Measurements from ENCODE around the gene SOCS3.

The SOCS3 gene

DNA sequence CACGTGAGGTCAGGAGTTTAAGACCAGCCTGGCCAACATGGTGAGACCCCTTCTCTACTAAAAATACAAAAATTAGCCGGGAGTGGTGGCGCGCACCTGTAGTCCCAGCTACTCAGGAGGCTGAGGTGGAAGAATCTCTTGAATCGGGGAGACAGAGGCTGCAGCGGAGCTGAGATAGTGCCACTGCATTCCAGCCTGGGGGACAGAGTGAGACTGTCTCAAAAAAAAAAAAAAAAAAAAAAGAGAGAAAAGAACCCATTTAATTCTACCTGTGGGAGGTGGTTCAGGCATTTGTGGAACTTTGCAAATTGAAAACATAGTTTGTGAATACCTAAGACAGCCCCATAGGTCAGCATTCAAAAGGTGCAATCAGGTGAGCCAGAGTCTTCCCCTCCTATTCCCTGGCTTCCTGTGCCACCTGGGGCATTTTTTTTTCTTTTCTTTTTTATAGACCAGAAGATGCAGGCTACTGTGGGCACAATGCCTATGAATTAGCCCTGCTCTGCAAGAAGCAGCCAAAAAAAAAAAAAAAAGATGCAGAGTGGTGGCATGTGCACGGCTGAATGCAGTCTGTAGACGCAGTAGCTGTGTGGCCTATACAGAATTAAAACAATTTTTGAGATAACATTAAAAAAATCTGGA, 9.1 kb upstream of the SOCS3 start:
- Histone ChIP-seq H3K27me3 (replicated peaks) (no peaks in the 10 kb centered on the region), H3K27ac (no peak overlapping the region), H3K4me3 (ENCODE audit: low read depth, low read length) (no peak overlapping the region), H3K36me3 (replicated peaks) (no peaks in the 10 kb centered on the region)
- no peak for DNase-seq
- in situ Hi-C loops (cut with HindIII; ENCODE audit: low pct_ligation_motif_present, low sequenced_read_pairs), result no loop called here
- TF ChIP-seq, protein P1, sequence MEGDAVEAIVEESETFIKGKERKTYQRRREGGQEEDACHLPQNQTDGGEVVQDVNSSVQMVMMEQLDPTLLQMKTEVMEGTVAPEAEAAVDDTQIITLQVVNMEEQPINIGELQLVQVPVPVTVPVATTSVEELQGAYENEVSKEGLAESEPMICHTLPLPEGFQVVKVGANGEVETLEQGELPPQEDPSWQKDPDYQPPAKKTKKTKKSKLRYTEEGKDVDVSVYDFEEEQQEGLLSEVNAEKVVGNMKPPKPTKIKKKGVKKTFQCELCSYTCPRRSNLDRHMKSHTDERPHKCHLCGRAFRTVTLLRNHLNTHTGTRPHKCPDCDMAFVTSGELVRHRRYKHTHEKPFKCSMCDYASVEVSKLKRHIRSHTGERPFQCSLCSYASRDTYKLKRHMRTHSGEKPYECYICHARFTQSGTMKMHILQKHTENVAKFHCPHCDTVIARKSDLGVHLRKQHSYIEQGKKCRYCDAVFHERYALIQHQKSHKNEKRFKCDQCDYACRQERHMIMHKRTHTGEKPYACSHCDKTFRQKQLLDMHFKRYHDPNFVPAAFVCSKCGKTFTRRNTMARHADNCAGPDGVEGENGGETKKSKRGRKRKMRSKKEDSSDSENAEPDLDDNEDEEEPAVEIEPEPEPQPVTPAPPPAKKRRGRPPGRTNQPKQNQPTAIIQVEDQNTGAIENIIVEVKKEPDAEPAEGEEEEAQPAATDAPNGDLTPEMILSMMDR (IDR thresholded peaks at IDR 0.05; ENCODE audit: low read depth, low read length, missing control alignments), result no peak

DNA sequence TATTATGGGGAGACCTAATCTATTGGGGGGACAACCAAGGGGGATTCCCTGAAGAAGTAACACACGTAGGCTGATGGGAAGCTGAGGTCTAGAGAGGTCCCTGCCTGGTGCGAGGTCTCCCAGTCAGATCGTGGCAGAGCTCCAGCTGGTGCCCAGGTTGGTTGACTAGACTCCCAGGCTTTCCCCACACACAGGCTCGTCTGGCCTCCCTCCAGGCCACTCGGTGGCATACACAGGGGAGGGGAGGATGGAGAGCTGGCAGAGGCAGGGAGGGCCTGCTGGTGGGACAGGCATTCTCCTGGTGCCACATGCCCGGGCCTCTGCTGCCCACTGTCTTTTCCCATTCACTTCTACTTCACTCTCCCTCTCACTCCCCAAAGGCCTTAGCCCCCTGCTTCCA, 8.5 kb upstream of the SOCS3 start:
- H3K27me3 ChIP-seq (replicated peaks), result no peaks in the 10 kb centered on the region
- H3K4me3 ChIP-seq (ENCODE audit: low read depth, low read length), result no peak overlapping the region
- no peak for DNase-seq
- in situ Hi-C loops (cut with HindIII; ENCODE audit: low pct_ligation_motif_present, low sequenced_read_pairs), result no loop called here
- H3K36me3 ChIP-seq (replicated peaks), result no peaks in the 10 kb centered on the region
- TF ChIP-seq, protein P1 (IDR thresholded peaks at IDR 0.05; ENCODE audit: low read depth, low read length, missing control alignments), result no peak
- H3K27ac ChIP-seq, result no peak overlapping the region

DNA sequence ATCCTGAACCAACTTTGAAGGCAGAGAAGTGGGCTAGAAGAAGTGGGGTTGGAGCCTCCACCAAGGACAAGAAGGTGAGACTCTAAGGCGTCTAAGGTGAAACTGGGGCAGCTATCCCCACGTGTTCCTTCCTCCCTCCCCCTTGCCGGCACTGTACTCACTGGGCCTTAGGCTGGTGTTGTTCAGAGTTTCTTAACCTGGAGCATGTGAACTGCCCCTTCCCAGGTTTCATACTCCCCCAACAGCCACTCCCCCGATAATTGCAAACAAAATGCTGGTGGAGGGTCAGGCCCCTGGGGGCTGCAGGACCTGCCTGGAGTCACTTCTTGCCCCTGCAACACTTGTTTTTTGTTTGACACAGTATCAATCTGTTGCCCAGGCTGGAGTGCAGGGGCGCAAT, 7.3 kb upstream of the SOCS3 start:
- Histone ChIP-seq H3K36me3 (replicated peaks) (no peaks in the 10 kb centered on the region), H3K4me3 (ENCODE audit: low read depth, low read length) (no peak overlapping the region), H3K27ac (no peak overlapping the region), H3K27me3 (replicated peaks) (no peaks in the 10 kb centered on the region)
- TF ChIP-seq, protein P1 (IDR thresholded peaks at IDR 0.05; ENCODE audit: low read depth, low read length, missing control alignments), result no peak
- in situ Hi-C loops (cut with HindIII; ENCODE audit: low pct_ligation_motif_present, low sequenced_read_pairs), result no loop called here
- no peak for DNase-seq

- no peaks in the 10 kb centered on the region for H3K27me3 ChIP-seq (replicated peaks)
- no peaks in the 10 kb centered on the region for H3K36me3 ChIP-seq (replicated peaks)
- peak overlapping the region; percentile 25 for H3K27ac ChIP-seq
- TF ChIP-seq, protein P1 (IDR thresholded peaks at IDR 0.05; ENCODE audit: low read depth, low read length, missing control alignments), result no peak
- no peak for DNase-seq
- no peak overlapping the region for H3K4me3 ChIP-seq (ENCODE audit: low read depth, low read length)
- in situ Hi-C loops (cut with HindIII; ENCODE audit: low pct_ligation_motif_present, low sequenced_read_pairs), result no loop called here
These were observed 6.4 kb upstream of the SOCS3 start for GRCh38 chr17:78366109-78366848.

GRCh38 chr17:78365561-78366108, 5.8 kb upstream of the SOCS3 start:
- DNase-seq, result no peak
- in situ Hi-C loops (cut with HindIII; ENCODE audit: low pct_ligation_motif_present, low sequenced_read_pairs), result no loop called here
- H3K27ac ChIP-seq, result peak overlapping the region; percentile 25
- no peaks in the 10 kb centered on the region for H3K27me3 ChIP-seq (replicated peaks)
- H3K36me3 ChIP-seq (replicated peaks), result no peaks in the 10 kb centered on the region
- TF ChIP-seq, protein P1 (IDR thresholded peaks at IDR 0.05; ENCODE audit: low read depth, low read length, missing control alignments), result no peak
- no peak overlapping the region for H3K4me3 ChIP-seq (ENCODE audit: low read depth, low read length)

Measured in brain microvascular endothelial cell (primary cell).